MV-4-11 (cell line): Measurements from ENCODE around the gene FGF21.
A peak's percentile ranks its signal among the peaks of the same experiment; 100 is the strongest.
"Not testable (repeated sequence)": the region's sequence is repeated elsewhere in the genome, so short reads cannot be mapped to it uniquely, and the experiment has no call there.

Experiments
- DNase-seq: peaks from one replicate; lab custom pipeline; 2025; lab: John Stamatoyannopoulos, UW

FGF21 gene

DNA sequence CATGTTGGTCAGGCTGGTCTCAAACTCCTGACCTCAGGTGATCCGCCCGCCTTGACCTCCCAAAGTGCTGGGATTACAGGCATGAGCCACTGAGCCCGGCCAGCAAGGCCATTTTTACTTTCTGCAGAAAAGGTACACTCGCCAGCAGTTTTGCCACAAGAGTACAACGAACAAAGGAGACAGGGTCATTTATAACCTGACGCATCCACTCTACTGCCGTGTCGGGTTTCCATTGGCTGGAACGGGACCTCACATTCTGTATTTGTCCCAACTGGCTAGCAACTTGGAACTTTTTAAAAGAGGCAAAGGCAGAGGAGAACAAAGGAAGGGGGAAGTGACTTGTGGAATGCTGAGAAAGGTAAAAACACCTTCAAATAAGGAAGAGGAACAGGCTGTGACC, 32.0 kb downstream of the FGF21 start:
- not testable (repeated sequence) for DNase-seq

DNA sequence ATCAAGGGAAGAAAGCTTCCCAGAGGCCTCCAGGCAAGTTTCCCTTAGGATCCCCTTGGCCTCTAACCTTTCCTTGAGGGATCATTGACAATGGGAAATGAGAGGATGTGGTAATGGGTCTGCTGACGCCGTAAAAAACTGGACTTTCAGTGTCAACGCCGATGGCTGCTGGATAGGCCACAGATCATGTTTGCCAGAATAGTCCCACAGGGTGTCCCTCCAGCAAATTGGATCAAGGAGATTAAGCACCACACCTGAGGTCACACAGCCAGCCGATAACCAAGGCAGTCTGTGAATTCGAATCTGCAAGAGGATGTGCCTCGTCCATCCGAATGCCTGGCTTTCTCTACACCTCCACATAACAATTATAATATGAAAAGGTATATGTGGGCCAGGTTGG, 37.9 kb downstream of the FGF21 start:
- no peak for DNase-seq

DNA sequence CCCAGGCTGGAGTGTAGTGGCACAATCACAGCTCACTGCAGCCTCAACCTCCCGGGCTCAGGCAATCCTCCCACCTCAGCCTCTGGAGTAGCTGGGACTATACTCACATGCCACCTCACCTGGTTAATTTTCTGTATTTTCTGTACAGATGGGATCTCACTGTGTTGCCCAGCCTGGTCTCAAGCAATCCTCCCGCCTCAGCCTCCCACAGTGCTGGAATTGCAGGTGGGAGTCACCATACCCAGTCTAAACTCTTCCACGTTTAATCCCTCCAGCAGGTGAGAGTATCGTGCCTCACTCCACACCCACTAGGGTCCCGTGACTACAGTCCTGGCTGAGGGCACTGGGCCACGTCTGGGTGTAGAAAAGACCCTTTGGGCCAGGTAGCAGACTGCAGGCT, 39.0 kb downstream of the FGF21 start:
- DNase-seq = no peak

DNA sequence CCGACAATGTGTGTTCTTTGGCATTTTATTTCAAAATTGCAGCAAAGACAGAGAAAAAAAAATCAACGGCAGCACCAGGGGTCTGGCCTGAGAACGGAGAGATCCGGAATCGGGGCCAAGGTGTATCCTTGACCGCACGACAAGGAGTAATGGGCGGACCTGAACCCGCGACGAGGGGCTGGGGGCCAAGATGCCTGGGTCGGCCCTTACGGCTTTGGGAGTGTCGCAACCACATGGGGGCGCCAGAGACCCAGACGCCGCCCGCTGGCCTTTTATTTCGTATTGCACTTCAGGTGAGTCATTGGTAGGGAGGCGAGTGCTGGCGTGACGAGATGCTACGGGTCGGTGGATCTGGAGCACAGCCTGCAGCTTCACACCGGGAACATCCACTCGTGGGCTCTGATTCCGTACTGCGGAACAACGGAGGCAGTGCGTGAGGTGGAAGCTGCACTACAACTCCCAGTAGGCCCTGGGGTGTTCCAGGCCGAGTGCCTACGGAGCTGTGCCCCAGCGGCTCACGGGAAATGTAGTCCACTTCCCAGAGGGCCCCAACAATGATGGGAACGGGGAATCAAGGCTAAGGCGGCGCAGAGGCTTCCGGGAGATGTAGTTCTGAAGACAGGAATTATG, 39.8 kb downstream of the FGF21 start:
- peak; percentile 95 for DNase-seq

DNA sequence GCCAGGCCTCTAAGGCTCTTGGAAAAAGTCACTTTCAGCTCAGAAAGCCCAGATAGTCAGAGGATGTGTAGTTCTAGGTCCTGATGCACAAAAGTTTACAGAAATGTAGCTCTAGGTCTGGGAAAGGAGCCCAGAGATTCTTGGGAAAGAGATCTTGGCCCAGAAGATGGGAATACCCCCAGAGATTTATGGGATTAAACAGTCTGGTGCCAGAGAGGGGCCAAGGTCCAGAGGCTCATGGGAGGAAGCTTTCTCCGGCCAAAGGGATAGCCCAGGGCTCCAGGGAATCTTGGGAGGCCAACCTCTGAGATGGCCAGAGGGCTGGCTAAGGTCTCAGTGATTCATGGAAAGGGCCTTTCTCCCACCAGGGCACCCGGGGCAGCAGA, 40.4 kb downstream of the FGF21 start:
- no peak for DNase-seq

DNA sequence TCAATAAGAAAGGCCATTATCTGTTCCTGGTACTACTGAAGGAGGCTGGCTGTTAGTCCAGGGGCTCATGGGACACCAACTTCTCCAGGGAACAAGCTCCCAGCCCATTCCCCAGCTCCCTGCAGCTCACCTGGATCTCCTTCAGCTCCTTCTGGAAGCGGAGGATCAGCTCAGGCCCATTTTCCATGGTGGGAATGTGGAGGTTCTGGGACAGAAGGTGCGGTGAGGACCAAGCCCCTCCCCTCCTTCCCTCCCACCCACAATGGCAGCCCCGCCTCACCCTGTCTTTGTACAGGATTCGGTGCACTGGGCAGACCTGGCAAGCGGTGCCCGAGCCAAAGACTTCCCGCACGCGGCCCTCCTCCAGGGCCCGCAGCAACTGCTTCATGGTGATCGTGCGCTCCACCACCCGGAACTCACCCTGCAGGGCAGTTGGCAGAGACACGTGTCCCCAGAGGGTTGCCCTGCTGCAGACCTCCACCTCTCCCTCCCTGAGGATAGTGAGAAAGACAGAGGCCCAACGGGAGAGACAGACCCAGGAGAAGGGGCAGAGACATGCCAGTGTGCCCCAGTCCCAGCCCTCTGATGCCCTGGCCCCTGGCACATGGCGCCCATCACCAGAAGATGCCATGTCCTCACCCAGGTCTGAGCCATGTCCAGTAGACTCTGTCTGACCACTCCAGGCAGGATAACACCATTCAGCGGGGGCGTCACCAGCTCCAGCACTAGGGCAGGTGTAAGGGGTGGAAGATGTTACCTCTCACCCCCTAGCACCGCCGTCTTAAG, 41.2 kb downstream of the FGF21 start:
- no peak for DNase-seq

DNA sequence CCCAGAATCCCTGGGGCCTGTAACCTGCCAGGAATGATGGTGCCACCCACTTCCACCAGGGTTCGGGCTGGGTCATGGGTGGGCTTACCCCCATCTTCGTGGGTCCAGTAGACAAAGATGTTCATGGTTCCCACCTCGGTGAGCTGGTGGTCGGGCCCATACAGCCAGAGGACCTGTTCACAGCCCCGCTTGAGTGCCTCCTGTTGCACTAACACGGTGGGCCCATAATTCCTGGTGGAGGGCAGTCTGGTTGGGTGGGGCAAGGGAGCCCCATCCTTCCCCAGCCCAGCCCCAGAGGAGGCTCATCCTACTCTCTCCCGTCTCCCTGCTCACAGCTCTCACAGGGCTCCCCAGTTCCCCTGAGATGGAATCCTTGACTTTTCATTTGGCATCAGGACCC, 41.8 kb downstream of the FGF21 start:
- DNase-seq = no peak

DNA sequence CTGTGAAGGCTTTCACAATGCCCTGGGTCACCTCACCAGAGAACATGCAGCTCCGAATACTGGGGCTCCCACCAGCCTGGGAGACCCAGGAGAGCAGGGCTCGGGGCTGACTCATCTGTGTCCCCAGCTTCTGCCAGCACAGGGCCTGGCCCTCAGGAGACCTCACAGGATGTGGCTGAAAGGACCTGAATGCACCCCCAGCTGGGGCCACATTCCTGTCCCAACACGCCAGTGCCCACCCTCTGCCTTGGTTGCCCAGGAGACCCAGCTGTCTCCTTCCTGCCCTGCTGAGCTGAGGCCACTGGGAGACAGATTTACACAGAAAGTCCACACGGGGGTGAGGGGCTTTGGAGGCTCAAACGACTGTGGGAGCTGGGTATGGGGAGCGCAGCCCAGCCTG, 43.6 kb downstream of the FGF21 start:
- DNase-seq = no peak

DNA sequence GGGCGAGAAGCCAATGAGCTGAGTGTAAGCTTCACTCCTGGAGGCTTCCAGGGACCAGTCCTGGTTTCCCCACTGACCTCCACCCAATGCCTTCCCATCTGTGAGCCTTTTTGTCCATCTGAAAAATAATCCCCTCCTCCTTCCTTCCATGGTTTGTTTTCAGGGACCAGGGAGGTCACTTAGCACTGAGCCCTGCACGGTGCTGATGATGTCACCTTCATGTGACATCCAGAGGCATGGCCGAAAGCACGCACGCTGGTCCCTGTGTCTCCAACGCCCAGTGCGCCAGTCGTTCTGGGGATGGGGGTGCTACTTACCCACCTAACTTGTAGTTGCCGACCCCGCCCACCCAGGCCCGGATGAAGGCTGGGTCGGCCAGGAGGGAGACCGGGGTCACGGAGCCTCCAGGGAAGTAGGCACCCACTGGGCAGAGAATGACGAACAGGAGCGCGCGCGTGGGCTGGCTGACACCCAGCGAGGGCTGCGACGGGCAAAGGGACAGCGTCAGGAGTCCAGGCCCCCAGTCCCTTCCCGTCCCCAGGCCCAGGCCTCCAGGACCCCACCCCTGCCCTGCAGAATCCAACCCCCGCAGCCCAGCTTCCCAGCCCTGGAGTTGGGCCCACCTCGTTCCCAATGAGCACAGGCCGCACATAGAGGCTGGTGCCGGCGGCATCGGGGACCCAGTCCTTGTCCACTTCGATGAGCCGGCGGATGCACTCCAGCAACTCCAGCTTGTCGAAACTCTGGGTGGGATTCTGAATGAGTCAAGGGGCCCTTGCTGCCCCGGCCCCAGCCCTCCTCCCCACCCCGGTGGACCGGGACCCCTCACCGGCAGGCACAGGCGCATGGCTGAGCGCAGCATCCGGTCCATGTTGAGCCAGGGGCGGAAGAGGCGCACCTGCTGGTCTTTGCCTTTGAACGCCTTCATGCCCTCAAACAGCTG, 44.3 kb downstream of the FGF21 start:
- no peak for DNase-seq

DNA sequence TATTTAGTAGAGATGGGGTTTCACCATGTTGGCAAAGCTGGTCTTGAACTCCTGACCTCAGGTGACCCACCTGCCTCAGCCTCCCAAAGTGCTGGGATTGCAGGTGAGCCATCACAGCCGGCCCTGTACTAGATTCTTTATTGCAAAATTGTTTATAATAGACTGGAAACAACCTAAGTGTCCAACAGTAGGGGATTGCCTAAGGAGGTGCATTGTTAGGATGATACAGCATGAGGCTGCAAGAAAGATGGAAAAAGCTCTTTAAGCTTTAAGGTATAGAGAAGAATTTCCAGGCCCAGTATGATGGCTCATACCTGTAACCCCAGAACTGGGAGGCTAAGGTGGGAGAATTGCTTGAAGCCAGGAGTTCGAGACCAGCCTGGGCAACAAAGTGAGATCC, 47.3 kb downstream of the FGF21 start:
- DNase-seq = no peak

DNA sequence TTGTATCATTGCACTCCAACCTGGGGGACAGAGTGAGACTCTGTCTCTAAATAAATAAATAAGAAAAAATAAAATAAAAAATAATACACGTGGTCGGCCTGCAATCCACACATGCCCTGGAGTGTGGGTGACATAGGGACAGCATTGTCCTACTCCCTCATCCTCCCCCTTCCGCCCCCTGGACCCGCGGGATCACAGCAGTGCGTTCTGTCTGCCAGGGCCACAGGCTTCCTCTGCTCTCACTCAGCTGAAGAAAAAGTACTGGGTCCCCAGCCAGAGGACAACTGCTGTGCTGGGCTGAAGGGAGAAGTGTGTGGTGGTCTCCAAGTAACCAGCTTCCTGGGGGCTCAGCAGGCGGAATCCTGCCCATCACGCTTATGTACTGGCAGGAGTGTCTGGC, 49.2 kb downstream of the FGF21 start:
- no peak for DNase-seq

DNA sequence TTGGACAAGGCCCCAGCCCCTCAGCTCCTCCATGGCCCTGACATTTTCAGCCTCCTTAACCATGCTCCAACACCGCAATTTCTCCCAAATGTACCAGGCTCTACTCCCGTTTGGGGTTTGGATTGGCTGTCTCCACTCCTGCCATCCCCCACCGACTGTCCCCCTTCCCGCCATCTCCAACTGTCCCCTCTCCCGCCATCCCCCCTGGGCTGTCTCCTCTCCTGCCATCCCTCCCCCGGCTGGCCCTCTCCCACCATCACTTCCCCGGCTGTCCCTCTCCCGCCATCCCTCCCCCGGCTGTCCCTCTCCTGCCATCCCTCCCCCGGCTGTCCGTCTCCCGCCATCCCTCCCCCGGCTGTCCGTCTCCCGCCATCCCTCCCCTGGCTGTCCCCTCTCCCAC, 50.1 kb downstream of the FGF21 start:
- DNase-seq = no peak

DNA sequence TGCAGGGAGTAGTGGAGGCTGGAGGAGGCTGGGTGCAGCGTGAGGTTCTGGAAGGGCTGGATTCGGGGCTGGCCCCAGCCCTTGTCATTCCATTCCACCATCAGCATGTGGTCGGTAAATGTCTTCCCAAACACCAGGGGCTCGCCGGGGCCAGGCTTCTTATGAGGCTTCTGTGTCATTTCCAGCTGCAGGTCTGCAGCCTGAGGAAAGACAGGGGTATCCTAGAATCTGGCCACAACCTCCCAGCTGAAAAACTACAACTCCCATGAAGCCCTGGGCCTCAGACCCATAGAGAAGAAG, 51.1 kb downstream of the FGF21 start:
- peak; percentile 45 for DNase-seq

DNA sequence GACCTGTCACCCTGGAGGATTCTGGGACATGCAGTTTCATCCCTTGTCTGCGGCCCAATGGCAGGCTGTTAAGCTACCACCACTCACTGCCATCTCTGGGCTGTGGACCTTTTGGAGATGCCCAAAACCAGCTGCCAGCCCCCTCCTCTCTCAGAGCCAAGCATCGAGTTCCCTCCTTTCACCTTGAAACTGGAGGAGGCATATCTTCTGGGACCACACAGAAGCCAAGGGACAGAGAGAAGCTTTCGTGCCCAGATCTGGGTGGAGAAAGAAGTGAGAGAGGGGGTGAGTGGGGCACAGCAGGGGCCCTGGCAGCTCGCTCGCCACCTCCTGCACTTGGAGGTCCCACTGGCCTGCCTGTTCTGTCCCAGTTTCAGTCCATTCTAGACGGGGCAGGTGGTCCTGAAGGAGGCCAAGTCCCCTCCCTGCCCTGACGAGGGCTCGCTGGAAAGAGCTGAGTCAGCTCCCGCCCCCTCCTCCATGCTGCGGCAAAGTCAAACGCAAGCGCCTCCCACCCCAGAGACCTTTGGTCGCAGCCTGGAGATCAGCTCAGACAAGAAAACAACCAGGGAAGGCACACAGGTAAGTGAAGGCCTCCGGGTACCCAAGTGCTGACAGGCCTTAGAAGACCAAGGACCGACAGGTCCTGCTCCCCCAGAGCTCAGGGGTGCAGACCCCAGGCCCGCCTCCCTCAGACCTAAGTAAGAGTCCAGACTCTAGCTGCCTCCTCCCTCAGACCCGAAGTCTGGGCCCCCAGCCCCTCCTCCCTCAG, 51.7 kb downstream of the FGF21 start:
- DNase-seq = no peak

DNA sequence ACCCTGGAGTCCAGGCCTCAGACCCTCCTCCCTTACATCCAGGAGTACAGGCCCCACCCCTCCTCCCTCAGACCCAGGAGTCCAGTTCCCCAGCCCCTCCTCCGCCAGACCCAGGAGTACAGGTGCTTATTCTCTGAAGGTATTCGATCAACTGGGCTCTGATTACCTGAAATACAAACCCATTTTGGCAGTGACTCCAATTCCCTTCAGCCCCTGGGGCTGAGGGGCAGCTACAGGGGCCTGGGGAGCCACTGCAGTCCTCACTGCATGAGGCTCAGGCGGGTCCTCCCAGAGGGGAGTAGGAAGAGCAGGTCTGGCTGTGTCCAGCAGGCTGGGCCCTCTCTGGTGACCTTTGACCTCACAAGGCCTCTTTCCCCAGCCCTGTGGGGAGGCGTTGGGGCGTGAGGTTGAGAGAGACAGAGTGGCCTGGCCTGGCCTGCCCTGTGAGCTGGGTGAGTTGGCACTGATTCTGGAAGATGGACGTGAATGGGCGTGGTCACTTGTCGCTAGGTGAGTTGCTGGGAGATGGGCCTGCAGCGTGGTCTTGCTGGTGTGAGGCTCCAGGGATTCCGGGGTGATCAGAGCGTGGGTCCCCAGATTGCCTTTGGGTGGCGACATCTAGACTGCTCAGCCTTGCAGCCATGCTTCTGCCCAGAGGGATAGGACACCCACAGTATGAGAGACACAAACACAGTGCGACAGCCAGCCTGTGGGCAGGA, 52.4 kb downstream of the FGF21 start:
- DNase-seq = peak; percentile 30
